HepG2 (cell line): Measurements from ENCODE around the gene RHBDL1. TPM values are rescaled to one million over a fixed set of nuclear protein-coding genes. Genes with fewer than 3 reads are reported as not detected.

Experiments used
- AKAP8 ChIP-seq: sonication (generic); formaldehyde crosslinking; IDR thresholded peaks from 2 replicates; pipeline ENCODE4 v1.5.1; 2020; ENCODE audit warnings: mild to moderate bottlenecking, missing genetic modification reagents
- ETV5 ChIP-seq: IDR thresholded peaks from 2 replicates; pipeline ENCODE4 v1.6.1; 2018; ENCODE audit warnings: missing biosample characterization, missing genetic modification reagents, inconsistent platforms, borderline replicate concordance
- EZH2 ChIP-seq: conservative IDR thresholded peaks from 2 replicates; pipeline ENCODE4 v1.6.1; 2012; ENCODE audit warnings: mild to moderate bottlenecking, low read depth, low read length, moderate library complexity
- GABPB1 ChIP-seq: IDR thresholded peaks from 2 replicates; pipeline ENCODE4 v1.6.1; 2016; ENCODE audit warnings: mild to moderate bottlenecking, missing genetic modification reagents, moderate library complexity, missing compliant biosample characterization
- GTF3A ChIP-seq: sonication (generic); formaldehyde crosslinking; conservative IDR thresholded peaks from 2 replicates; pipeline ENCODE4 v1.4.0; 2020; ENCODE audit warnings: mild to moderate bottlenecking, missing genetic modification reagents
- IRX3 ChIP-seq: sonication (generic); formaldehyde crosslinking; IDR thresholded peaks from 2 replicates; pipeline ENCODE4 v1.8.1; 2023; ENCODE audit warnings: mild to moderate bottlenecking, low read depth, missing genetic modification reagents, borderline replicate concordance
- MYNN ChIP-seq: sonication (generic); formaldehyde crosslinking; IDR thresholded peaks from 2 replicates; pipeline ENCODE4 v1.4.0; 2020; ENCODE audit warnings: mild to moderate bottlenecking, low read depth, missing genetic modification reagents
- NR2F1 ChIP-seq, 2 experiments: fragments of 450-650 bp in 1 of 2; formaldehyde crosslinking in 1 of 2; IDR thresholded peaks; 2 replicates each; pipeline versions ENCODE4 v1.5.0 to v1.6.1; 2016 to 2020; ENCODE audit warnings: mild to moderate bottlenecking in 1 of 2, missing compliant biosample characterization in 1 of 2, missing genetic modification reagents in 1 of 2, moderate library complexity in 1 of 2
- NR2F6 ChIP-seq, 2 experiments: IDR thresholded peaks; 2 replicates each; pipeline ENCODE4 v1.6.1; 2016; ENCODE audit warnings: antibody characterized with exemption in 1 of 2, mild to moderate bottlenecking in 1 of 2
- NRL ChIP-seq: sonication (generic); formaldehyde crosslinking; IDR thresholded peaks from 2 replicates; pipeline ENCODE4 v1.5.0; 2020; ENCODE audit warnings: missing genetic modification reagents, mild to moderate bottlenecking, moderate library complexity, borderline replicate concordance
- PHB2 ChIP-seq: fragments of 450-650 bp; IDR thresholded peaks from 2 replicates; pipeline ENCODE4 v1.6.1; 2018; ENCODE audit not compliant: partially characterized antibody
- POLR2A ChIP-seq, 2 experiments: IDR thresholded peaks; 2 replicates each; pipeline ENCODE4 v1.6.1; 2011; ENCODE audit warnings: low read depth in 2 of 2, low read length in 2 of 2, mild to moderate bottlenecking in 1 of 2, moderate library complexity in 1 of 2; ENCODE audit not compliant: insufficient read depth in 1 of 2
- SOX13 ChIP-seq, 3 experiments: fragments of 450-650 bp in 1 of 3; sonication (generic) in 1 of 3; formaldehyde crosslinking in 1 of 3; IDR thresholded peaks in 2 of 3; conservative IDR thresholded peaks in 1 of 3; 2 replicates each; pipeline versions ENCODE4 v1.5.0 to v1.6.1; 2016 to 2020; ENCODE audit warnings: antibody characterized with exemption in 1 of 3, mild to moderate bottlenecking in 1 of 3, missing compliant biosample characterization in 1 of 3, missing genetic modification reagents in 1 of 3, moderate library complexity in 1 of 3
- SP5 ChIP-seq: IDR thresholded peaks from 2 replicates; pipeline ENCODE4 v1.6.1; 2016; ENCODE audit warnings: low read depth, borderline replicate concordance
- XRCC5 ChIP-seq: fragments of 200-400 bp; formaldehyde crosslinking; optimal IDR thresholded peaks from 2 replicates; pipeline ENCODE3; 2017; ENCODE audit warnings: mild to moderate bottlenecking, low read length
- ZFX ChIP-seq: sonication (generic); formaldehyde crosslinking; IDR thresholded peaks from 2 replicates; pipeline ENCODE4 v1.4.0; 2020; ENCODE audit warnings: mild to moderate bottlenecking, low read depth, missing genetic modification reagents, moderate library complexity
- ZNF101 ChIP-seq: sonication (generic); formaldehyde crosslinking; IDR thresholded peaks from 2 replicates; pipeline ENCODE4 v1.4.0; 2020; ENCODE audit warnings: mild to moderate bottlenecking, low read depth, missing genetic modification reagents, borderline replicate concordance
- ZNF230 ChIP-seq: sonication (generic); formaldehyde crosslinking; IDR thresholded peaks from 2 replicates; pipeline ENCODE4 v1.4.0; 2020; ENCODE audit warnings: mild to moderate bottlenecking, missing genetic modification reagents
- ZNF234 ChIP-seq: sonication (generic); formaldehyde crosslinking; conservative IDR thresholded peaks from 2 replicates; pipeline ENCODE4 v1.5.1; 2020; ENCODE audit warnings: mild to moderate bottlenecking, missing genetic modification reagents
- ZNF546 ChIP-seq: sonication (generic); formaldehyde crosslinking; conservative IDR thresholded peaks from 2 replicates; pipeline ENCODE4 v1.8.1; 2023; ENCODE audit warnings: mild to moderate bottlenecking, missing genetic modification reagents
- ZNF746 ChIP-seq: sonication (generic); formaldehyde crosslinking; IDR thresholded peaks from 2 replicates; pipeline ENCODE4 v1.8.0; 2022; ENCODE audit warnings: mild to moderate bottlenecking, missing genetic modification reagents
- ZNF776 ChIP-seq: sonication (generic); formaldehyde crosslinking; IDR thresholded peaks from 2 replicates; pipeline ENCODE4 v1.4.0; 2020; ENCODE audit warnings: mild to moderate bottlenecking, missing genetic modification reagents
- ZNF777 ChIP-seq: sonication (generic); formaldehyde crosslinking; IDR thresholded peaks from 2 replicates; pipeline ENCODE4 v1.4.0; 2020; ENCODE audit warnings: missing genetic modification reagents
- polyA plus RNA-seq, 8 experiments: library from polyadenylated mRNA; depleted of rRNA in 3 of 8; stranded (reverse) in 7 of 8; unstranded in 1 of 8; fragments of >200 nt; fragmentation: Illumina TruSeq in 4 of 8; extraction: Trizol in 4 of 8; gene quantifications; 2 replicates each; pipeline versions ENCODE4 v1.2.1 to v1.2.3, GENCODE V29; 2011 to 2016; ENCODE audit warnings: low read depth in 4 of 8, missing spikeins in 1 of 8, mixed read lengths in 1 of 8; ENCODE audit not compliant: insufficient read depth in 1 of 8
- total RNA-seq, 5 experiments: library from RNA; depleted of rRNA; stranded (reverse); fragments of >200 nt; fragmentation: Illumina TruSeq; extraction: Trizol; gene quantifications; 2 replicates each; pipeline ENCODE4 v1.2.3, GENCODE V29; 2016; ENCODE audit warnings: low read depth in 1 of 5
- TF ChIP-seq, protein P1 (sequence below): sonication (generic); formaldehyde crosslinking; IDR thresholded peaks from 2 replicates; pipeline ENCODE4 v1.5.0; 2020; ENCODE audit warnings: missing genetic modification reagents
- TF ChIP-seq, protein P2 (sequence below): sonication (generic); formaldehyde crosslinking; IDR thresholded peaks from 2 replicates; pipeline ENCODE4 v1.8.1; 2023; ENCODE audit warnings: missing genetic modification reagents, inconsistent platforms, borderline replicate concordance
- TF ChIP-seq, protein P3 (sequence below): IDR thresholded peaks from 2 replicates; pipeline ENCODE4 v1.6.1; 2016; ENCODE audit warnings: missing compliant biosample characterization, missing genetic modification reagents, borderline replicate concordance

The RHBDL1 gene
- total and polyA plus RNA-seq, 2 of the 13 experiments (the other 11 are each of a cell fraction or from before 2014, with no cell fraction given) = 1.8 to 3.8 TPM

DNA sequence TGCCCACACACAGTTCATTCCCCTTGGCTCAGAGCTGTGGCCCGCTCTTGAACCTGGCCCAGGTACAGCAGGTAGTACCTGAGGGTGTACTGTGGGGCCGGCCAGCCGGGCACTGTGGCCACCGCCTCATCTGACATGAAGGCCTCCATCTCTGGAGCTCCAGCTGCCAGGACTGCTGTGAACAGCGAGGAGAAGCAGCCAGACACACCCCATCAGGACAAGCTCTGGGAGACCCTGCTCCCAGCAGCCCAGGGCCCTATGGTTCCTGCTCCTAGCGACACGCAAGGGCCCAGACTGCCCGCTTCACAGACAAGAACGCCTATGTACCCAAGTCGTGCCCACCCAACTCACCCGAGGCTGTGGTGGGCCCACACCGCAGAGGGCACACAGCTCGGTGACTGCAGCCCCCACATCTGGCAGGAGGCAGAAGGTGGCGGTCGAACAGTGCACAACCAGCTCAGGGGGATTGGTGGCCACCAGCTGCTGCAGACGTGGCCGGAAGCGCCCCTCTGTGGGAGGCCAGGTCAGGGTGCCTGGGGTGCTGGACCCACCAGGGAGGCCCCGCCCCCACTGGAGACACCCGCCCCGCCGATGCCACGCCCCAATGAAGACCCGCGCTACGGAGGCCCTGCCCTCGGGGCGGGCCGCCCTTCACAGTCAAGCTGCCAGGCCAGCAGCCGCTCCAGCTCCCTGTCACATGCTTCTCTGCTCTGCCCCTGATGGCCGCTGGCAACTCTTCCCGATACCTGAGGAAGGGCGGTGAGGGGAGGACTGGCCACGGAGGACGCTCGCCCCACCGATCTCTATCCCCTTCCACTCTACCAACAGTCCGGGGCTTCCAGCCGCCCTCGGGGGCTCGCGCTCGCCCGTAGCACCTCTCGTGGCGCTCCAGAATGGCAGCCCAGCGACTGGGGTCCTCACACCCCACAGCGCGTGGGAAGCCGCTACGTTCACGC lies 3.7 kb downstream of the RHBDL1 start (continued):
- TF ChIP-seq, protein P1, sequence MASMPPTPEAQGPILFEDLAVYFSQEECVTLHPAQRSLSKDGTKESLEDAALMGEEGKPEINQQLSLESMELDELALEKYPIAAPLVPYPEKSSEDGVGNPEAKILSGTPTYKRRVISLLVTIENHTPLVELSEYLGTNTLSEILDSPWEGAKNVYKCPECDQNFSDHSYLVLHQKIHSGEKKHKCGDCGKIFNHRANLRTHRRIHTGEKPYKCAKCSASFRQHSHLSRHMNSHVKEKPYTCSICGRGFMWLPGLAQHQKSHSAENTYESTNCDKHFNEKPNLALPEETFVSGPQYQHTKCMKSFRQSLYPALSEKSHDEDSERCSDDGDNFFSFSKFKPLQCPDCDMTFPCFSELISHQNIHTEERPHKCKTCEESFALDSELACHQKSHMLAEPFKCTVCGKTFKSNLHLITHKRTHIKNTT (CRISPR knock-in tag) = no peak
- TF ChIP-seq MYNN (CRISPR knock-in tag) (no peak), SOX13 (IDR thresholded peaks at IDR 0.05) (no peak), SOX13 (CRISPR knock-in tag; conservative IDR thresholded peaks at IDR 0.05 in 1 of 2, IDR thresholded peaks at IDR 0.05 in 1 of 2) (0 out of 4 replicates have a peak, but pooled peaks of 1 of the 2 experiments have one; percentile 12), ZNF777 (CRISPR knock-in tag) (no peak), ZFX (peak; percentile 87), EZH2 (no peak), ZNF746 (0 out of 2 replicates have a peak, but pooled peaks have one; percentile 36), GABPB1 (peak; percentile 82), NR2F1 (CRISPR knock-in tag; IDR thresholded peaks at IDR 0.05) (no peak), PHB2 (no peak), ZNF234 (no peak), GTF3A (CRISPR knock-in tag) (no peak), AKAP8 (CRISPR knock-in tag) (0 out of 2 replicates have a peak, but pooled peaks have one; percentile 2), XRCC5 (peak; percentile 30), ZNF230 (CRISPR knock-in tag) (peak; percentile 47; the same call in 1 of the 2 replicates), IRX3 (no peak), POLR2A (IDR thresholded peaks at IDR 0.05; ENCODE audit: insufficient read depth in 1 of 2, low read depth in 2 of 2, low read length in 2 of 2) (peak; percentile 32 to 76; a peak in 2 of 4 replicates), NRL (CRISPR knock-in tag) (no peak; the same call in 1 of the 2 replicates), ZNF101 (CRISPR knock-in tag) (no peak), ETV5 (CRISPR knock-in tag) (peak; percentile 76; the same call in 1 of the 2 replicates), NR2F6 (IDR thresholded peaks at IDR 0.05) (no peak), NR2F6 (CRISPR knock-in tag; IDR thresholded peaks at IDR 0.05) (peak; percentile 42; the same call in 1 of the 2 replicates), ZNF776 (CRISPR knock-in tag) (peak; percentile 59), ZNF546 (CRISPR knock-in tag) (peak; percentile 31; the same call in 1 of the 2 replicates), SP5 (CRISPR knock-in tag) (peak; percentile 52; the same call in 1 of the 2 replicates)
- TF ChIP-seq, protein P2, sequence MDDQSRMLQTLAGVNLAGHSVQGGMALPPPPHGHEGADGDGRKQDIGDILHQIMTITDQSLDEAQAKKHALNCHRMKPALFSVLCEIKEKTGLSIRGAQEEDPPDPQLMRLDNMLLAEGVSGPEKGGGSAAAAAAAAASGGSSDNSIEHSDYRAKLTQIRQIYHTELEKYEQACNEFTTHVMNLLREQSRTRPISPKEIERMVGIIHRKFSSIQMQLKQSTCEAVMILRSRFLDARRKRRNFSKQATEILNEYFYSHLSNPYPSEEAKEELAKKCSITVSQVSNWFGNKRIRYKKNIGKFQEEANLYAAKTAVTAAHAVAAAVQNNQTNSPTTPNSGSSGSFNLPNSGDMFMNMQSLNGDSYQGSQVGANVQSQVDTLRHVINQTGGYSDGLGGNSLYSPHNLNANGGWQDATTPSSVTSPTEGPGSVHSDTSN (CRISPR knock-in tag) = no peak
- TF ChIP-seq, protein P3, sequence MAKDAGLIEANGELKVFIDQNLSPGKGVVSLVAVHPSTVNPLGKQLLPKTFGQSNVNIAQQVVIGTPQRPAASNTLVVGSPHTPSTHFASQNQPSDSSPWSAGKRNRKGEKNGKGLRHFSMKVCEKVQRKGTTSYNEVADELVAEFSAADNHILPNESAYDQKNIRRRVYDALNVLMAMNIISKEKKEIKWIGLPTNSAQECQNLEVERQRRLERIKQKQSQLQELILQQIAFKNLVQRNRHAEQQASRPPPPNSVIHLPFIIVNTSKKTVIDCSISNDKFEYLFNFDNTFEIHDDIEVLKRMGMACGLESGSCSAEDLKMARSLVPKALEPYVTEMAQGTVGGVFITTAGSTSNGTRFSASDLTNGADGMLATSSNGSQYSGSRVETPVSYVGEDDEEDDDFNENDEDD (CRISPR knock-in tag) = peak; percentile 45; the same call in 1 of the 2 replicates
